ENCODE data around the gene ULK2. TPM values are rescaled to one million over a fixed set of nuclear protein-coding genes. Genes with fewer than 3 reads are reported as not detected.

ULK2 gene
- total RNA-seq: 10 to 100 TPM; 14.1 to 34.0 (median 19.2) TPM

GRCh38 chr17:19867329-19868078 is at the start of gene ULK2:
Gene ULK2, minus strand, starts transcription at chr17:19867936. Its CDS starts 519 bp downstream, at chr17:19867417.
- WGBS: under 1% methylated on average over 50 of the region's 111 CpGs
- Histone ChIP-seq H3K9me3 (no peaks in the 10 kb centered on the region), H3K4me1 (peaks cover 19% of the 10 kb centered on the region), H3K27me3 (no peaks in the 10 kb centered on the region), H3K4me3 (peak within 1 kb of the TSS; percentile 94), H3K36me3 (peaks cover 5% of the 10 kb centered on the region), H3K27ac (peak within 1 kb of the TSS; percentile 85)
- peak; percentile 63 to 75 for TF ChIP-seq POLR2A (IDR thresholded peaks at IDR 0.05)
- TF ChIP-seq EP300 (IDR thresholded peaks at IDR 0.05): no peak
- peak in 1 of 3 donors; percentile 1 for TF ChIP-seq POLR2AphosphoS5 (IDR thresholded peaks at IDR 0.05)
- TF ChIP-seq CTCF (IDR thresholded peaks at IDR 0.05): no peak
- no peak for DNase-seq (ENCODE audit: low spot score in 2 of 2)

GRCh38 chr17:19915245-19915978 is 47.7 kb upstream of the ULK2 start:
- Histone ChIP-seq H3K4me3 (no peak overlapping the region), H3K27me3 (no peaks in the 10 kb centered on the region), H3K36me3 (peaks cover 82% of the 10 kb centered on the region), H3K9me3 (no peaks in the 10 kb centered on the region), H3K27ac (no peak overlapping the region), H3K4me1 (no peaks in the 10 kb centered on the region)
- TF ChIP-seq POLR2AphosphoS5 (IDR thresholded peaks at IDR 0.05) (no peak), CTCF (IDR thresholded peaks at IDR 0.05) (no peak), EP300 (IDR thresholded peaks at IDR 0.05) (no peak), POLR2A (IDR thresholded peaks at IDR 0.05) (no peak)
- WGBS: 75% methylated on average over 2 of the region's 2 CpGs
- no peak for DNase-seq (ENCODE audit: low spot score in 2 of 2)

- Histone ChIP-seq H3K9me3 (no peaks in the 10 kb centered on the region), H3K27me3 (no peaks in the 10 kb centered on the region), H3K4me3 (no peak overlapping the region), H3K36me3 (peaks cover 78% of the 10 kb centered on the region), H3K4me1 (no peaks in the 10 kb centered on the region), H3K27ac (no peak overlapping the region)
- 89% methylated on average over 2 of the region's 2 CpGs for WGBS
- TF ChIP-seq EP300 (IDR thresholded peaks at IDR 0.05): no peak
- no peak for TF ChIP-seq POLR2AphosphoS5 (IDR thresholded peaks at IDR 0.05)
- no peak for TF ChIP-seq POLR2A (IDR thresholded peaks at IDR 0.05)
- no peak for TF ChIP-seq CTCF (IDR thresholded peaks at IDR 0.05)
- DNase-seq (ENCODE audit: low spot score in 2 of 2): no peak
These were observed 43.3 kb upstream of the ULK2 start for GRCh38 chr17:19911033-19911432.

- WGBS: 88% methylated on average over 6 of the region's 6 CpGs
- no peak for DNase-seq (ENCODE audit: low spot score in 2 of 2)
- no peaks in the 10 kb centered on the region for H3K27me3 ChIP-seq
- no peak for TF ChIP-seq POLR2A (IDR thresholded peaks at IDR 0.05)
- TF ChIP-seq EP300 (IDR thresholded peaks at IDR 0.05): no peak
- TF ChIP-seq POLR2AphosphoS5 (IDR thresholded peaks at IDR 0.05): no peak
- TF ChIP-seq CTCF (IDR thresholded peaks at IDR 0.05): no peak
- H3K4me3 ChIP-seq: no peak overlapping the region
- no peaks in the 10 kb centered on the region for H3K9me3 ChIP-seq
- no peaks in the 10 kb centered on the region for H3K4me1 ChIP-seq
- H3K36me3 ChIP-seq: peaks cover 80% of the 10 kb centered on the region
- H3K27ac ChIP-seq: no peak overlapping the region
These were observed 41.4 kb upstream of the ULK2 start for GRCh38 chr17:19909139-19909538.

GRCh38 chr17:19905502-19905901 is 37.8 kb upstream of the ULK2 start:
- Histone ChIP-seq H3K4me1 (no peaks in the 10 kb centered on the region), H3K27ac (no peak overlapping the region), H3K36me3 (peaks cover 74% of the 10 kb centered on the region), H3K27me3 (no peaks in the 10 kb centered on the region), H3K4me3 (no peak overlapping the region), H3K9me3 (no peaks in the 10 kb centered on the region)
- WGBS: 59% methylated on average over 5 of the region's 5 CpGs
- TF ChIP-seq CTCF (IDR thresholded peaks at IDR 0.05) (no peak), EP300 (IDR thresholded peaks at IDR 0.05) (no peak), POLR2A (IDR thresholded peaks at IDR 0.05) (no peak), POLR2AphosphoS5 (IDR thresholded peaks at IDR 0.05) (no peak)
- no peak for DNase-seq (ENCODE audit: low spot score in 2 of 2)
